ENCODE measurements around the gene KRT5. TPM values are rescaled to one million over a fixed set of nuclear protein-coding genes. Genes with fewer than 3 reads are reported as not detected.
A peak's percentile ranks its signal among the peaks of the same experiment; 100 is the strongest.

KRT5 gene
- total RNA-seq, 1 experiment from 2014 or later = 3,552 TPM

GRCh38 chr12:52564582-52564981, 44.4 kb upstream of the KRT5 start:
- intact Hi-C loops (cut with micrococcal nuclease) = no loop called here
- DNase-seq (ENCODE audit: unreplicated experiment) = no peak
- no peak for TF ChIP-seq CTCF (IDR thresholded peaks at IDR 0.05; ENCODE audit: unreplicated experiment)
- H3K4me1 Mint-ChIP-seq (ENCODE audit: insufficient read depth, unreplicated experiment) = no peaks in the 10 kb centered on the region
- no peaks in the 10 kb centered on the region for H3K9me3 Mint-ChIP-seq (ENCODE audit: unreplicated experiment)
- no peak overlapping the region for H3K4me3 Mint-ChIP-seq (ENCODE audit: unreplicated experiment)
- CTCF ChIA-PET = no interaction called here
- BruUV-seq (replicated peaks) = no TSS peak
- H3K36me3 Mint-ChIP-seq (ENCODE audit: insufficient read depth, unreplicated experiment) = no peaks in the 10 kb centered on the region
- H3K27ac Mint-ChIP-seq (ENCODE audit: low read depth, unreplicated experiment) = no peak overlapping the region
- POLR2A ChIA-PET = interaction anchor here (1.5 kb wide), 1 partner anchor 15 kb away, joined by 3 read pairs; no protein-coding TSS in a partner anchor
- H3K27me3 Mint-ChIP-seq (ENCODE audit: insufficient read depth, unreplicated experiment) = no peaks in the 10 kb centered on the region

GRCh38 chr12:52561880-52562449, 41.8 kb upstream of the KRT5 start:
- Mint-ChIP-seq H3K36me3 (ENCODE audit: insufficient read depth, unreplicated experiment) (no peaks in the 10 kb centered on the region), H3K27me3 (ENCODE audit: insufficient read depth, unreplicated experiment) (peaks cover 14% of the 10 kb centered on the region), H3K9me3 (ENCODE audit: unreplicated experiment) (no peaks in the 10 kb centered on the region), H3K4me3 (ENCODE audit: unreplicated experiment) (no peak overlapping the region), H3K27ac (ENCODE audit: low read depth, unreplicated experiment) (no peak overlapping the region), H3K4me1 (ENCODE audit: insufficient read depth, unreplicated experiment) (no peaks in the 10 kb centered on the region)
- TF ChIP-seq CTCF (IDR thresholded peaks at IDR 0.05; ENCODE audit: unreplicated experiment) = peak; percentile 27
- ChIA-PET POLR2A (interaction anchor here (1.2 kb wide), 1 partner anchor 14 kb away, joined by 3 read pairs; no protein-coding TSS in a partner anchor), CTCF (interaction anchor here (0.5 to 1.8 kb wide), 4 partner anchors 12 to 190 kb away, joined by 3 to 4 read pairs (median 4); no protein-coding TSS in a partner anchor)
- intact Hi-C loops (cut with micrococcal nuclease) = no loop called here
- peak; percentile 53 for DNase-seq (ENCODE audit: unreplicated experiment)
- BruUV-seq (replicated peaks) = no TSS peak

- H3K9me3 Mint-ChIP-seq (ENCODE audit: unreplicated experiment) = no peaks in the 10 kb centered on the region
These were observed 39.8 kb upstream of the KRT5 start for GRCh38 chr12:52559979-52560378.

More at GRCh38 chr12:52559979-52560378, 39.8 kb upstream of the KRT5 start:
- Mint-ChIP-seq H3K4me3 (ENCODE audit: unreplicated experiment) (no peak overlapping the region), H3K27me3 (ENCODE audit: insufficient read depth, unreplicated experiment) (peaks cover 25% of the 10 kb centered on the region), H3K36me3 (ENCODE audit: insufficient read depth, unreplicated experiment) (no peaks in the 10 kb centered on the region), H3K27ac (ENCODE audit: low read depth, unreplicated experiment) (no peak overlapping the region), H3K4me1 (ENCODE audit: insufficient read depth, unreplicated experiment) (no peaks in the 10 kb centered on the region)
- intact Hi-C loops (cut with micrococcal nuclease) = no loop called here
- ChIA-PET CTCF (no interaction called here), POLR2A (no interaction called here)
- no peak for TF ChIP-seq CTCF (IDR thresholded peaks at IDR 0.05; ENCODE audit: unreplicated experiment)
- no peak for DNase-seq (ENCODE audit: unreplicated experiment)
- no TSS peak for BruUV-seq (replicated peaks)

All from MCF 10A (cell line).